ENCODE data around the gene NINL. TPM values are rescaled to one million over a fixed set of nuclear protein-coding genes. Genes with fewer than 3 reads are reported as not detected.
"Not testable (repeated sequence)": the region's sequence is repeated elsewhere in the genome, so short reads cannot be mapped to it uniquely, and the experiment has no call there.

The NINL gene
- polyA plus RNA-seq: 30.9 TPM
- long read RNA-seq, donor 1, partial matches to known transcripts: 7 of 7 reads
- long read RNA-seq, donor 1, other reads (novel, unspliced or antisense): 0 of 7 reads
- long read RNA-seq, donor 2, partial matches to known transcripts: 22 of 23 reads
- long read RNA-seq, donor 2, other reads (novel, unspliced or antisense): 0 of 23 reads
- long read RNA-seq, donor 3: 0 reads
- long read RNA-seq, donor 4: 0 reads
- long read RNA-seq, donor 5: 0 reads
- long read RNA-seq, donor 6: 0 reads
- long read RNA-seq, donor 7, partial matches to known transcripts: 0 of 1 reads
- long read RNA-seq, donor 7, other reads (novel, unspliced or antisense): 0 of 1 reads
- long read RNA-seq, donor 8, partial matches to known transcripts: 0 of 1 reads
- long read RNA-seq, donor 8, other reads (novel, unspliced or antisense): 0 of 1 reads
- long read RNA-seq, donor 9, partial matches to known transcripts: 26 of 26 reads
- long read RNA-seq, donor 9, other reads (novel, unspliced or antisense): 0 of 26 reads
- long read RNA-seq, donor 10: 0 reads
- long read RNA-seq, donor 11, partial matches to known transcripts: 10 of 10 reads
- long read RNA-seq, donor 11, other reads (novel, unspliced or antisense): 0 of 10 reads

GRCh38 chr20:25584905-25585704 lies at the start of gene NINL:
TSS of gene NINL (minus strand) at chr20:25585531. CDS start at chr20:25526587, 58,944 bp downstream.
- Histone ChIP-seq H3K4me3 (ENCODE audit: low read length) (peak within 1 kb of the TSS; percentile 51), H3K9me3 (ENCODE audit: control insufficient read depth, low read depth, low read length) (no peaks in the 10 kb centered on the region), H3K36me3 (ENCODE audit: control insufficient read depth, insufficient read depth, low read length) (no peaks in the 10 kb centered on the region), H3K27me3 (ENCODE audit: control insufficient read depth, insufficient read depth, low read length) (no peaks in the 10 kb centered on the region), H3K27ac (ENCODE audit: low read length) (peak within 1 kb of the TSS; percentile 30), H3K4me1 (ENCODE audit: control insufficient read depth, insufficient read depth, low read length) (no peaks in the 10 kb centered on the region)
- peak; percentile 59 to 88 for DNase-seq
- WGBS (ENCODE audit: insufficient coverage, low lambda C conversion rate): no CpG with 5 or more reads among the region's 108 CpGs

- H3K27me3 ChIP-seq (ENCODE audit: control insufficient read depth, insufficient read depth, low read length): no peaks in the 10 kb centered on the region
- no peak overlapping the region for H3K27ac ChIP-seq (ENCODE audit: low read length)
- 83% methylated on average over 1 of the region's 5 CpGs for WGBS (ENCODE audit: insufficient coverage, low lambda C conversion rate)
- no peaks in the 10 kb centered on the region for H3K4me1 ChIP-seq (ENCODE audit: control insufficient read depth, insufficient read depth, low read length)
- peaks cover 2% of the 10 kb centered on the region for H3K36me3 ChIP-seq (ENCODE audit: control insufficient read depth, insufficient read depth, low read length)
- no peaks in the 10 kb centered on the region for H3K9me3 ChIP-seq (ENCODE audit: control insufficient read depth, low read depth, low read length)
- DNase-seq: no peak
- no peak overlapping the region for H3K4me3 ChIP-seq (ENCODE audit: low read length)
Measured at GRCh38 chr20:25632940-25633790, 47.8 kb upstream of the NINL start.

GRCh38 chr20:25630615-25631014 lies 45.3 kb upstream of the NINL start:
- not testable (repeated sequence) for H3K4me1 ChIP-seq (ENCODE audit: control insufficient read depth, insufficient read depth, low read length); H3K9me3 ChIP-seq (ENCODE audit: control insufficient read depth, low read depth, low read length); H3K4me3 ChIP-seq (ENCODE audit: low read length); DNase-seq; H3K36me3 ChIP-seq (ENCODE audit: control insufficient read depth, insufficient read depth, low read length); H3K27me3 ChIP-seq (ENCODE audit: control insufficient read depth, insufficient read depth, low read length); H3K27ac ChIP-seq (ENCODE audit: low read length)
- no CpG with 5 or more reads among the region's 2 CpGs for WGBS (ENCODE audit: insufficient coverage, low lambda C conversion rate)

GRCh38 chr20:25629816-25630499 lies 44.6 kb upstream of the NINL start:
- Histone ChIP-seq H3K9me3 (ENCODE audit: control insufficient read depth, low read depth, low read length) (no peaks in the 10 kb centered on the region), H3K4me1 (ENCODE audit: control insufficient read depth, insufficient read depth, low read length) (no peaks in the 10 kb centered on the region), H3K27ac (ENCODE audit: low read length) (no peak overlapping the region), H3K36me3 (ENCODE audit: control insufficient read depth, insufficient read depth, low read length) (no peaks in the 10 kb centered on the region), H3K27me3 (ENCODE audit: control insufficient read depth, insufficient read depth, low read length) (no peaks in the 10 kb centered on the region), H3K4me3 (ENCODE audit: low read length) (no peak overlapping the region)
- no peak for DNase-seq
- WGBS (ENCODE audit: insufficient coverage, low lambda C conversion rate): no CpG with 5 or more reads among the region's 8 CpGs

GRCh38 chr20:25626779-25627178 lies 41.4 kb upstream of the NINL start:
- DNase-seq: no peak
- 100% methylated on average over 1 of the region's 9 CpGs for WGBS (ENCODE audit: insufficient coverage, low lambda C conversion rate)

GRCh38 chr20:25624500-25624939 lies 39.2 kb upstream of the NINL start:
- H3K9me3 ChIP-seq (ENCODE audit: control insufficient read depth, low read depth, low read length): no peaks in the 10 kb centered on the region
- no peaks in the 10 kb centered on the region for H3K27me3 ChIP-seq (ENCODE audit: control insufficient read depth, insufficient read depth, low read length)
- H3K4me3 ChIP-seq (ENCODE audit: low read length): peak overlapping the region; percentile 74
- DNase-seq: no peak
- peak overlapping the region; percentile 92 for H3K27ac ChIP-seq (ENCODE audit: low read length)
- no CpG with 5 or more reads among the region's 17 CpGs for WGBS (ENCODE audit: insufficient coverage, low lambda C conversion rate)
- peaks cover 4% of the 10 kb centered on the region for H3K4me1 ChIP-seq (ENCODE audit: control insufficient read depth, insufficient read depth, low read length)
- no peaks in the 10 kb centered on the region for H3K36me3 ChIP-seq (ENCODE audit: control insufficient read depth, insufficient read depth, low read length)

More at GRCh38 chr20:25626779-25627178, 41.4 kb upstream of the NINL start:
- Histone ChIP-seq H3K9me3 (ENCODE audit: control insufficient read depth, low read depth, low read length) (no peaks in the 10 kb centered on the region), H3K4me3 (ENCODE audit: low read length) (no peak overlapping the region), H3K4me1 (ENCODE audit: control insufficient read depth, insufficient read depth, low read length) (peaks cover 4% of the 10 kb centered on the region), H3K27ac (ENCODE audit: low read length) (no peak overlapping the region), H3K27me3 (ENCODE audit: control insufficient read depth, insufficient read depth, low read length) (no peaks in the 10 kb centered on the region), H3K36me3 (ENCODE audit: control insufficient read depth, insufficient read depth, low read length) (no peaks in the 10 kb centered on the region)

GRCh38 chr20:25623736-25624499 lies 38.6 kb upstream of the NINL start, which contains the start of gene NANP:
TSS of gene NANP (minus strand) at chr20:25624014. CDS start at chr20:25623948, 66 bp downstream.
- Histone ChIP-seq H3K4me3 (ENCODE audit: low read length) (peak within 1 kb of the TSS; percentile 74), H3K4me1 (ENCODE audit: control insufficient read depth, insufficient read depth, low read length) (peaks cover 4% of the 10 kb centered on the region), H3K9me3 (ENCODE audit: control insufficient read depth, low read depth, low read length) (no peaks in the 10 kb centered on the region), H3K27ac (ENCODE audit: low read length) (peak within 1 kb of the TSS; percentile 92), H3K36me3 (ENCODE audit: control insufficient read depth, insufficient read depth, low read length) (no peaks in the 10 kb centered on the region), H3K27me3 (ENCODE audit: control insufficient read depth, insufficient read depth, low read length) (no peaks in the 10 kb centered on the region)
- DNase-seq: peak; percentile 97 to 98
- WGBS (ENCODE audit: insufficient coverage, low lambda C conversion rate): no CpG with 5 or more reads among the region's 81 CpGs

- Histone ChIP-seq H3K9me3 (ENCODE audit: control insufficient read depth, low read depth, low read length) (no peaks in the 10 kb centered on the region), H3K27ac (ENCODE audit: low read length) (peak overlapping the region; percentile 92), H3K4me1 (ENCODE audit: control insufficient read depth, insufficient read depth, low read length) (peaks cover 4% of the 10 kb centered on the region), H3K4me3 (ENCODE audit: low read length) (peak overlapping the region; percentile 74), H3K27me3 (ENCODE audit: control insufficient read depth, insufficient read depth, low read length) (no peaks in the 10 kb centered on the region), H3K36me3 (ENCODE audit: control insufficient read depth, insufficient read depth, low read length) (no peaks in the 10 kb centered on the region)
- DNase-seq: peak; percentile 26 to 63
- no CpG with 5 or more reads among the region's 45 CpGs for WGBS (ENCODE audit: insufficient coverage, low lambda C conversion rate)
Measured at GRCh38 chr20:25623225-25623735, 37.9 kb upstream of the NINL start.
